OCI-LY3 (cell line): ENCODE results near the gene SLIT1.

Experiments used
- H2AFZ ChIP-seq: fragments of 200-600, 300-600 bp; shearing (Covaris generic); 2 replicates; pipeline ENCODE4 v1.6.0; 2014; ENCODE audit warnings: antibody characterized with exemption, low read depth, low read length
- H3K27ac ChIP-seq: fragments of 200-600, 300-600 bp; sonication (generic); 2 replicates; pipeline ENCODE4 v1.5.1; 2014; ENCODE audit warnings: mild to moderate bottlenecking, low read length, moderate library complexity, mixed read lengths
- H3K27me3 ChIP-seq: fragments of 200-600, 300-600 bp; sonication (generic); 2 replicates; pipeline ENCODE4 v1.6.1; 2014; ENCODE audit warnings: low read depth, low read length, mixed read lengths
- H3K36me3 ChIP-seq: fragments of 200-600, 300-600 bp; sonication (generic); replicated peaks from 2 replicates; pipeline ENCODE3; 2014; ENCODE audit warnings: low read depth, low read length, mixed read lengths
- H3K4me1 ChIP-seq: fragments of 300-600, 200-600 bp; sonication (generic); 2 replicates; pipeline ENCODE4 v1.6.1; 2014; ENCODE audit warnings: low read length, mixed read lengths
- H3K4me2 ChIP-seq: fragments of 200-600, 300-600 bp; sonication (generic); 2 replicates; pipeline ENCODE4 v1.6.1; 2014; ENCODE audit warnings: low read length, mixed read lengths
- H3K4me3 ChIP-seq: fragments of 300-600, 200-600 bp; sonication (generic); 2 replicates; pipeline ENCODE4 v1.5.1; 2014; ENCODE audit warnings: antibody characterized with exemption, mild to moderate bottlenecking, low read length, moderate library complexity
- H3K79me2 ChIP-seq: fragments of 300-600, 200-600 bp; shearing (Covaris generic); 2 replicates; pipeline ENCODE4 v1.6.1; 2014; ENCODE audit warnings: mild to moderate bottlenecking, low read length, mixed read lengths
- H3K9ac ChIP-seq: fragments of 300-600, 200-600 bp; shearing (Covaris generic); 2 replicates; pipeline ENCODE4 v1.6.0; 2014; ENCODE audit warnings: mild to moderate bottlenecking, low read length, moderate library complexity
- H3K9me3 ChIP-seq: fragments of 200-600, 300-600 bp; shearing (Covaris generic); 2 replicates; pipeline ENCODE4 v1.6.1; 2014; ENCODE audit warnings: low read length, mixed read lengths; ENCODE audit not compliant: insufficient read depth
- H4K20me1 ChIP-seq: fragments of 200-600, 300-600 bp; sonication (generic); 2 replicates; pipeline ENCODE4 v1.6.1; 2016; ENCODE audit warnings: low read length, mixed read lengths; ENCODE audit not compliant: insufficient read depth
- CTCF ChIP-seq: fragments of 200-600, 300-600 bp; sonication (generic); IDR thresholded peaks from 2 replicates; pipeline ENCODE4 v1.5.1; 2014; ENCODE audit warnings: antibody characterized with exemption, low read length, low read depth
- EZH2phosphoT487 ChIP-seq: fragments of 200-600 bp; shearing (Covaris generic); IDR thresholded peaks from 2 replicates; pipeline ENCODE4 v1.6.1; 2018; ENCODE audit warnings: antibody characterized with exemption, mixed run types, low read depth

The SLIT1 gene

GRCh38 chr10:97140902-97141745, 44.6 kb downstream of the SLIT1 start:
- Histone ChIP-seq H3K27ac (no peak overlapping the region), H3K4me3 (no peak overlapping the region), H3K27me3 (no peaks in the 10 kb centered on the region), H3K4me1 (peaks cover 3% of the 10 kb centered on the region; the same call in 1 of the 2 replicates), H3K79me2 (no peaks in the 10 kb centered on the region), H3K9me3 (no peaks in the 10 kb centered on the region), H2AFZ (no peak overlapping the region), H3K9ac (no peak overlapping the region), H3K4me2 (no peak overlapping the region), H3K36me3 (no peaks in the 10 kb centered on the region), H4K20me1 (no peaks in the 10 kb centered on the region)
- TF ChIP-seq EZH2phosphoT487: no peak
- TF ChIP-seq CTCF: no peak

- TF ChIP-seq EZH2phosphoT487 (no peak), CTCF (no peak)
- Histone ChIP-seq H3K4me3 (no peak overlapping the region), H4K20me1 (no peaks in the 10 kb centered on the region), H3K36me3 (no peaks in the 10 kb centered on the region), H3K4me1 (peaks cover 9% of the 10 kb centered on the region; the same call in 1 of the 2 replicates), H2AFZ (no peak overlapping the region), H3K27ac (no peak overlapping the region), H3K9ac (no peak overlapping the region), H3K4me2 (no peak overlapping the region), H3K9me3 (no peaks in the 10 kb centered on the region), H3K27me3 (no peaks in the 10 kb centered on the region), H3K79me2 (no peaks in the 10 kb centered on the region)
These were observed 45.5 kb downstream of the SLIT1 start for GRCh38 chr10:97140049-97140846.

- Histone ChIP-seq H3K4me3 (no peak overlapping the region), H3K9ac (no peak overlapping the region), H3K79me2 (no peaks in the 10 kb centered on the region), H3K36me3 (no peaks in the 10 kb centered on the region), H2AFZ (no peak overlapping the region), H3K9me3 (no peaks in the 10 kb centered on the region), H3K4me1 (peaks cover 9% of the 10 kb centered on the region; the same call in 1 of the 2 replicates), H3K27ac (no peak overlapping the region), H3K4me2 (no peak overlapping the region), H4K20me1 (no peaks in the 10 kb centered on the region), H3K27me3 (no peaks in the 10 kb centered on the region)
- TF ChIP-seq EZH2phosphoT487: no peak
- TF ChIP-seq CTCF: no peak
These were observed 46.1 kb downstream of the SLIT1 start for GRCh38 chr10:97139651-97140048.

- Histone ChIP-seq H3K27ac (no peak overlapping the region), H4K20me1 (no peaks in the 10 kb centered on the region), H3K4me1 (peaks cover 9% of the 10 kb centered on the region; the same call in 1 of the 2 replicates), H3K79me2 (no peaks in the 10 kb centered on the region), H2AFZ (no peak overlapping the region), H3K9ac (no peak overlapping the region), H3K4me3 (no peak overlapping the region), H3K9me3 (no peaks in the 10 kb centered on the region), H3K4me2 (no peak overlapping the region), H3K36me3 (no peaks in the 10 kb centered on the region), H3K27me3 (no peaks in the 10 kb centered on the region)
- no peak for TF ChIP-seq EZH2phosphoT487
- TF ChIP-seq CTCF: no peak
These were observed 46.9 kb downstream of the SLIT1 start for GRCh38 chr10:97138846-97139245.
